Measurements from ENCODE around the gene COTL1.
"Not testable (repeated sequence)": the region's sequence is repeated elsewhere in the genome, so short reads cannot be mapped to it uniquely, and the experiment has no call there.

COTL1 gene

DNA sequence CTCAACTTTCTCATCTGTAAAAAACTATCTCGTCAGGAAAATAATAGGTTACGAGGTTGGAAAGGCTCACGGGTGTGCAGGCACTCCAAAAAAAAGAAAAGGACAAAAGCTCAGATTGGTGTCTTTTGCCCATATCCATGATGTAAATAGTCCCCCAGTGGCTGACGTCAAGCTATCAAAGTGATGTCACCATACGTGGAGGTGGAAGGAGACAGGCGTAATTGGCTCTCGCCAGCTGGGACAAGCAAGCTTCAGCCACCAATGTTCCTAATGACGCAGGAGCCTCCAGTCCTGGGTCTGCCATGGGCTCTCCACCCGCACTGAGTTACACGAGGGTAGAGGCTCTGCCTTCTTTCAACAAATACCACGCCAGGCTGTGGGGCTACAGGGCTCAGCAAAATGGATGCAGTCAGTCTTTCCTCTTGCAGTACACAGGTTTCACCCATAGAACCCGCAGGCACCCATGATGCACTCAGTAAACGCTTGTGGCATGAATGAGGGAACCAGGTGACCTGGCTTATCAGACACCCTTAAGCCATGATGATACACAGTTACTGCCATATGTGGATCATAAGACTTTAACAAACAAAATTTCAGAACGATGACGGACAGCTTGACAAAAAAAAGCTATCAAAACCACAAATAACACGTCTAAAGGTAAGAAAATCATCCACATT lies 50.5 kb downstream of the COTL1 start:
- DNase-seq = no peak

DNA sequence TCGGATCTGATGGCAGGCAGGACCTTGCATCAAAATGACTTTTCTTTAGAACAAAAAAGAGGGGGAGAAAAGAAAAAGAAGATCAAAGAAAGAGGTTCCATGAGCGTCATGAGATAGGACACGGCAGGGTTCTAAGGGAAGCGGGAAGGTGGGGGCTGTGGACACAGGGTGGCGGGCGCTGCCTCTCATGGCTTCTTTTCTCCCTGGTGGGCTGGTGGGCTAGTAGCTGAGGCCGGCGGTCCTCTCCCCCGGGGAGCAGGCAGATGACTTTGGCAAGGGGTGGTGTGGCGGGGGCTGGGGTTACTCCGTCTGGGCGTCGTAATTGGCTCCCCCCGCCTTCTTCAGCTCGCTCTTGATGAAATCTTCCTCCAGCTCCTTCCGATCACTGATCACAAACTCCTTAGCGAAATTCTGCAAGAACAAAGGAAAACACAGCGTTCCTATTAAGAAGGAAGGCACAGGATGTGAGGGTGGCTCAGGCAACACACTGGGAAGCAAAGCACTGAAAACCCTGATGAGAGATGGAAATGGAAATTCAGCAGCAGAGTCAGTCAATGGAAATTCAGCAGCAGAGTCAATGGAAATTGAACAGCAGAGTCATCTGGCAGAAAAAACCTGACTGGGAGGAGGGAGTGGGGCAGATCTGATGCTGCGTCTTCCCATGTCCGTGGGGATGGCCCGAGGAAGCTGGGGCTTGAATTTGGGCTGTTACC lies 51.2 kb downstream of the COTL1 start:
- DNase-seq = peak; percentile 48

DNA sequence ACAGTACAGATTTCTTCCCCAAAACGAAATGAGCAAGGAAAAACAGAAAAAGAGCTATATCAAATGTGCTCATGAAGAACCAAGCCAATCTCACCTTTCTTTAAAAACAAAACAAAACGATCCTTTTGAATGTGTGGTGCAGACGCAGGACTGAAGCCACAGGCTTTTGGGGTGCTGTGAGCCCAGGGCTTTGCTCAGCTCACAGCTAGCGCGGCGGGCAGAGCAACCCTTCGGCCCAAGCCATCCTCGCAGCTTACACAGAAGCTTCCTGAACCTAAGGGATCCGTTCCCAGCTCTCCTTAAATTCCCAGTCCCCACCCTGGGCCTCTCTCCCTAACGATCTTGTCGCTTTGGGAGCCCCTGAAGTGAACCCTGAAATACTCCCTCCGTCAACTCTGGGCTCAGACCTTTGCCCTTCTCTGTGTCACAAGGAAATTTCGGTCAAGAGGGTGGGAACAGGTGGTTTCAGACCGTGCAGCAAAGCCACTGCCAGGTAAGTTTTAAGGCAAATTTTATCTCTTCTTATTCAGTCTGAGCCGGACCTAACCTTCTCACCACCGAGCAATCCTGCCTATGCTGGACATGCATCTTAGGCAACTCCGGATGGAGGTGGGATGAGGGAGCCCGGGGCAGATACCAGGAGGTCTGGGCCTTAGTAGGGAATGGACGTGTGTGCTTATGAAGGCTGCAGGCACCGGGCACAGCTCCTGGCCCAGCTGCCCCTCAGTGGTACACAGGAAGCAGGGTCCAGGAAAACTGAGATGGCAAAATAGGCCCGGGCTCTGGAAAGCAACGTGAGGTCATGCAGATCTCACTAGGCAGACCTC lies 52.0 kb downstream of the COTL1 start:
- no peak for DNase-seq

DNA sequence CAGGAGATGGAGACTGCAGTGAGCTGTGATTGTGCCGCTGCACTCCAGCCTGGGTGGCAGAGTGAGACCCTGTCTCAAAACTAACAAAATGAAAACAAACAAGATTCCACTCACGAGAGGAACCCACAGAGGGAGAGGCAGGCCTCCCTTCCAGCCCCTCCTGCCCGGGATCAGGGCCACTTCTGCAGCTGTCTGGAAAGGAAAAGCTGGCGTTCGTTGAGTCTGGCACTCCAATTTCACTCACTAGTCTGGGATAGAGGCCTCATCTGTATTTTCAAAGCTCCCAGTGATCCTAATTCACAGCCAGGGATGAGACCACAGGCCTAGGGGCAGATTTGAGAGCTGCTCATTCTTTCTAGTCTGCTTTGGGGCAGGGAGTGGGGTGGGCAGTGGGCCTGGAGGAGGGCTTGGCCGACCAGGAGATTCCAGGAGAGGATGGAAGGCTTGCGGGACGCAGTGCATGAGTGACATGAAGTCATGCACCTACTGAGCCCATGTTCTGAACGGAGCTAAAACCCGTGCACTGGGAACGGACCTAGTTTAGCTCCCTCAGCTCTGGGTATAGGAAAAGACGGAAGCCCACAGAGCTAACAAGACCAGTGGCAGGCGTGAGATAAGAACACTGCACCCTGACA lies 54.0 kb downstream of the COTL1 start:
- DNase-seq = no peak

DNA sequence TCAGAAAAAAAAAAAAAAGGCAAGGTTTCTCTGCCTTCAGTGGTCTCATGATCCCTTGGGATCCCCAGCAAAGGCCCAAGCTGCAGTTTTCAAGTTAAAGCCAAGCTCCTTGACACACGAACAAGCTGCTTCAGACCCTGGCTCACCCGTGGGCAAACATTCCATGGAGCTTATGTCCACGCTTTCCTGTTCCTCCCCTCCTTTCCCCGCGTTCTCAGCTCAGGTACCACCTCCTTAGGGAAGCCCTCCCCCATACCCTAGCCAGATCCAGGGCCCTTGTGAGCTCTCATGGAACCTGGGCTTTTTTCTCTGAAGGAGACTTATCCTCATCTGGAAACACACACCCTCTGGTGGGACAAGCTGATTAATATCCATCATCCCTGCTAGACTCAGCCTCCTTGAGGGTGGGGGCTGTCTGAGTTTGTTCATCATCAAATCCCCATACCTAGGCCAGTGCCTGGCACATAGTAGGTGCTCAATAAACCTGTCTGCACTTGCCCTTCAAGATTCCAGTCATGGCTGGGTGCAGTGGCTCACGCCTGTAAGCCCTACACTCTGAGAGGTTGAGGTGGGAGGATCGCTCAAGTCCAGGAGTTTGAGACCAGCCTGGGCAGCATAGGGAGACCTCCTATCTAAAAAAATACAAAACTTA lies 54.7 kb downstream of the COTL1 start:
- DNase-seq = no peak

DNA sequence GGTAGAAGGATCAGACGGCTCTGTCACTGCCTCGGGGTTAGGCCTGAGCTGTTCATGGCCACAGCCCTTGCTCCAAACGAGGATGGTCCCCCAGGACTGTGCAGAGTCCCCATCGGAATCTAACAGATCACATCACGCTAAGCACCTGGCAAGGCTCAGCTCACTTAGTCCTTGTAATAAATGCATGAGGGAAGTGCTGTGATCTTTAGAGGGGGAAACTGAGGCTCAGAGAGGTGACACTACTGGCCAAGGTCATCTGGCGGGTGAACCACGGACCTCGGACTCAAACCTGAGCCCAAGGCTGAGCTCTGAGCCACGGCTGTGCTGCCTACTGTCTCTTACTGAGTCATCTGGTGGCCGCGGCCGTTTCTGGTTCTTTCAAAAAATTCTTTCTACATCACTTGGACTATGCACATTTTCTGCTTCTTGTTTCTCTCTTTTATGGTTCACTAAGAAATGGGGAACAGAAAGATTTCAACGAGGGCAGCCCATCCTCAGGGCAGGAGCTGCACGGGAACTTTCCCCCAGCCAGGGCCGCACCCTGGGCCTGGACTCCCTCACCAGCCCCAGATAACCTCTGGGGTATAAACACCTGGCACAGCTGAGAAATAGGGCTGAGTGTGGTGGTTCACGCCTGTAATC lies 55.6 kb downstream of the COTL1 start:
- no peak for DNase-seq

DNA sequence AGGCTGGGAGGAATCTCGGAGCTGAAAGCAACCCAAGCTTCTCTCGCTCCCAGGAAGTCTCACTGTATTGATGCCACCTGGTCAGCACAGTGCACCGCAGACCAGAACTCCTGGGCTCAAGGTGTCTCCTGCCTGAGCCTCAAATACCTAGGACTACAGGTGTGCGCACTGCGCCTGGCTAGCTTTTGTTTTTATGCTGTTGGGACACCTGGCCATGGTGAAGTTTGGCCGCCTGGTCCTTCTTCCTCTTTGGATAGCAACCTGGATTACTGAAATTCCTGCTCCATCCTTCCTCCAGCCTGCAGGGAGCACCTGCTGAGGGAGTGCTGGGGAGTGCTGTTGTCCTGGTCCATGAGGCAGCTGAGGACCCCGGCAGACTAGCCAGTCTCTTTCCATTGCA lies 56.6 kb downstream of the COTL1 start:
- DNase-seq = no peak

DNA sequence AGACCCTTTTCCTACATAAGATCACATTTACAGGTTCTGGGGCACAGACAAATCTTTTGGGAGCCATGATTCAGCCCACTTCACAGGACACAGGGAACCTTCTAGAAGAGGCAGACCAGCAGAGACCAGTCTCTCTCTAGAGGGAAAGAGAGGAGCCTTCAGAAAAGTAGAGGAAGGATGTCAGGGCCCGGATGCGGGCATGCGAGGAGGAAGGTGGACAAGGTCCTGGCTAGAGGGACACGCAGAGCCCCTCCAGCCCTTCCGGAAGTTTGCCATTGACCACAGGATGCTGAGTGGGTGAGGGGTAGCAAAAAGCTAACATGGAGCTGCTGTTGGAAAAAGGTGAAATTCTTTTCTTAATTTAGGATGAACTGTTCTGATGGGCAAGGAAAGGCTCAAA lies 57.6 kb downstream of the COTL1 start:
- DNase-seq = no peak

DNA sequence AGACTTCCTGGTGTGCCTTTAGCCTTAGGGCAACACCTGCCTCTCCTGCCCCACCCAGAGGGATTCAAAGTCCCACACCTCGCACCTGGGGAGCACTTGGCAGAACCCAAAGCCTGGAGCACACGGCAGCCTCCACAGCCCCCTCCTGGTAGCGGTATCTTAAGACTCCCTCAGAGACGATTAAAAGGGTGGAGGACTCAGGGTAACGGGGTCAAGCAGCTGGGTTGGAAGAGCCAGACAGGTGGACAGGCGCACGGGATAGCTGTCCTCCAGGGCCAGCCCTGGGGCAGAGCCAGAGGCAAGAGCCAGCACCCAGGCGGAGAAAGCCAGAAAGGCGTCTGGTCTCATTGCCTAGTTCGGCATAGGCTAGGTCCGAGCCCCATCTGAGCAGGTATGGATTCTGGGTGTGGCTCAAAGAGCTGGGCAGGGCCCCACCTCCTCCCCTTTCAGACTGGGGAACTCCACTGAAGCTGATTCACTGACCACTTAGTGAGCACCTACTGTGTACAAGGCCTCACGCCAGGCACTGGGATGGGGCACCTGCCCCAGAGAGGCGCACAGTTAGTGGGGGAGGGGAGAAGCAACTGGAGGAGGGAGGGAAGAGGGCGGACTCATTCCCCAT lies 58.5 kb downstream of the COTL1 start:
- DNase-seq = no peak

DNA sequence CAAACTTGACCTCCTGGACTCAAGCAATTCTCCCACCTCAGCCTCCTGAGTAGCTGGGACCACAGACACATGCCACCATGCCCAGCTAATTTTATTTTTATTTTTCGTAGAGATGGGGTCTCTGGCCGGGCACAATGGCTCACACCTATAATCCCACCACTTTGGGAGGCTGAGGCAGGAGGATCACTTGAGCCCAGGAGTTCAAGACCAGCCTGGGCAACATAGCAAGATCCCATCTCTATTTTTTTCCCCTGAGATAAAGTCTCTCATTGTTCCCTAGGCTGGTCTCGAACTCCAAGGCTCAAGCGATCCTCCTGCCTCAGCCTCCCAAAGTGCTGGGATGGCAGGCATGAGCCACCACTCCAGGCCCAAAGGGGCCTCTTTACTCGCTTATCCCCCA lies 59.0 kb downstream of the COTL1 start:
- DNase-seq = not testable (repeated sequence)

DNA sequence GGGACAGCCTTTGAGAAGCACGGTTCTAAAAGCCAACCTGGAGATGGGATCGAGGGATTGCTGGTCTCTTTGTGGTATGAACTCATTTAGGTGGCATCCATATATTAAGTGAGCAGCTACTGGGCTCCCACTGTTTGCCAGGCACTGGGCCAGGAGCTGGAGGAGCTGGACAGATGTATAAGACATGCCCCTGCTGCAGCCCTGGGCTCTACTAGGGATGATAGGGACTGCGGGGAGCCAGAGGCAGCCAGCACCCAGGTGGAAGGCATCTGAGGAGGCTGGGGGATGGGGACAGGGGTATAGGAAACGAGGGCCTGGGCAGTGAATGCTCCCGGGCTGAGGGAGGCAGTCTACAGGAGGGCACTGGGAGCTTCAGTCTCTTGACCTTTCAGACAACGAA lies 60.4 kb downstream of the COTL1 start:
- no peak for DNase-seq

DNA sequence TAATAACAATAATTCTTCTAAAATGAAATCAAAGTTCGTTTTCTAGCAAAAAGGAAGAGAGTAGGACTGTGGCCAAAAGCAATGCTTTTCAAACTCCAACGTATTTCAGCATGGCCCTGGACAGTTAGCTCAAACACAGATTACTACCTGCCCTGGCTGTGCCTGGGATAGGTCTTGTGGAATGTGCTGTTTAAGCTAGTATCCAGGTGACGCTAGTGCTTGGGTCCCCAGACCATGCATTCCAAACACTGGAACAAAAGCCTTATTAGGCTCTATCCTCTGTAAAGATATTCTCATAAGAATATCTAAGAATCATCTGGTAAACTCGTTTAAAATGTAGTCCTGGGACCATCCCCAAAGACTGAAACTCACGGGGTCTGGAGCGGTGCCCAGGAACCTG lies 60.8 kb downstream of the COTL1 start:
- no peak for DNase-seq

DNA sequence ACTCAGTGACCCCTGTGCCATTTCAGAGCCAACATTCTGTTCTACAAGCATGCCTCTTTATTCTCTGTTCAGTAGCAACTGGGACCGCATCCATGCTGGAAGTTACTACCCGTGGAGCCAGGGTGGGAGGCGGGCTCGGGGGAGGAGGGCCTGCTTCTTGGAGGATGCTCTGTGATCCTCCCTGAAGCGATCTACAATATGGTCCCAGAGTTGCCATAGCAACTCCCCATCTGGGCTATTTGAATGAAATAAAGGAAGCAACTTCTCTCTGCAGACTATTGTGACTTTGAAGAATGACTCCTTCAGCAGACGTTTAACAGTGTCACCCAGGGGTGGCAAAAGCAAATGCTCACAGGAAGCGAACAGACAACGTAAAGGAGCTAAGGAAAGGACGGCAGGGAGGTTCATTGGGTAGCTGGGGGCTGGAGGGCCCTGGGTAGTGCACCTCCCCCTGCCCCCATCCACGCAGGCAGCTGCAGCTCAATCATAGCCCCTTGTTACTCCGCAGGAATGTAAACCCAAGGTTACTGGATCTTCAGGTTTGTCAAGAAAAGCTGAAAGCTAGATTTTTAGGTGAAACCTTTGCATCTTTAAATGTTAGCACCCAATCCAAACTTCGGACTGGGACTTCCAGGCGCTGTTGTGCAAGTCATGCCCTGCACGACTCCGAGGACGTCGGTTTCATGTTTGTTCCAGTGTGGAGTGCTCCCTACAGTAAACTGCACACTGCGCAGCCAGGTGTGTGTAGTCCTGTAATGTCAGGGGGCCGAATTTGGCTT lies 62.3 kb downstream of the COTL1 start:
- DNase-seq = peak; percentile 59

DNA sequence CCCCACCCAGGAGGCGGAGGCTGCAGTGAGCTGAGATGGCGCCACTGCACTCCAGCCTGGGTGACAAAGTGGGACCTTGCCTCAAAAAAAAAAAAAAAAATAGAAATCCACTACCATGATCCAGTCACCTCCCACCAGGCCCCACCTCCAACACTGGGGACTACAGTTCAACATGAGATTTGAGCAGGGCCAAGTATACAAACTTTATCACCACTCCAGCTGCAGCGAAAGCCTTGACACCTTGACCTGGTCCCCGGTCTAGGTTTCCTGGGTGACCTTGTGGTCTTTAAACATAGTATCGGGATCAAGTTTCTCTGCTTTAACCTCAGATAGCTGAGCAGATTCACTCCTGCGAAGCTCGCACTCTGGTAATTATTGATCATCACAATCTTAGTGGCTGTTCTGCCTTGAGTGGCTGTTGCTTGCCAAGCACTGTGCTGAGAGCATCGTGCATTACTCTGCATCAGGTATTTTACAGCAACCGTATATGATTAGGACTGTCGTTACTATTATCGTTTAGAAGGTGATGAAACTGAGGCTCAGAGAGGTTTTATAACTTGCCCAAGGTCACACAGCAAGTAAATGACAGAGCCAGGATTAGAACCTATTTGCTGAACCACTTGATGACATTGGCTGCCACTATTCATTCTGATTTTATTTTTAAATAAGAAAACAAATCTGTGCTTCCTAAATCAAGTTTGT lies 63.1 kb downstream of the COTL1 start:
- DNase-seq = no peak

DNA sequence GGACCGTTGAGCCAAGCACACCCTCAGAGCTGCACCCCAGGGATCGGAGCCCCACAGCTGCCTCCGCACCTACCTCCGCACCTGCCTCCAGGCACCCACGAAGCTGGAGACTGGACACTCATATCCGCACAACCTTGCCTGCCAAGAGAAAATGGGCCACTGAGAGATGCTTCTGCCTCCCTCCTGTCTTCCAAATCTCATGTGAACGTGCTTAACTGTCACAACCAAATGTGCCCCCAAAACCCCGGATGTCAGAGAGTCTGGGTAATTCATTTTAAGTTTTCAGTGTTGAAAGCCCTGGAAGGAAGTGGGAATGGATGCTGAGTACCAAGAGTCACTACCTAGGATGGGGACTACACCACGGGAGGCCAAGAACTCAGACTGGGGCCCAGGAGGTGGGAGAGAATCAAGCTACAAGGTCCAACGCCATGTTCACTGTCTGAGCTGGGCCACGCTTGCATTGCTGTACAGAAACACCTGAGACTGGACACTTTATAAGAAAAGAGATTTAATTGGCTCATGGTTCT lies 63.9 kb downstream of the COTL1 start:
- DNase-seq = no peak

DNA sequence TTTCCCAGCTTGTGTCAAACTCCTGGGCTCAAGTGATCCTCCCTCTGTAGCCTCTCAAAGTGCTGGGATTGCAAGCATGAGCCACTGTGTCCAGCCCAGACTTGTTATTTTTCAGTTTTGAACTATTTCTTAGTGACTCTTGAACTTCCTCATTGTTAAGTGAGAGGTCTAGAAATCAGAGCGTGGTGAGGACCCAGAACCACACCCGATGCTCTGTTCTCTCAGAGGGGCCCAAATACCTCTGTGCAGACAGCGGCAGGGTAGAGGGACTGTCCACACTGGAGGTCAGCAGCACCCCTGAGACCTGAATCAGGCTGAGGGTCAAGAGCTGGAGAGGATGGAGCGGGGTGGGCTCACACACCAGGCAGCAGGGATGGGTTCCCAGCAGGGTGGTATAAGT lies 65.7 kb downstream of the COTL1 start:
- no peak for DNase-seq

DNA sequence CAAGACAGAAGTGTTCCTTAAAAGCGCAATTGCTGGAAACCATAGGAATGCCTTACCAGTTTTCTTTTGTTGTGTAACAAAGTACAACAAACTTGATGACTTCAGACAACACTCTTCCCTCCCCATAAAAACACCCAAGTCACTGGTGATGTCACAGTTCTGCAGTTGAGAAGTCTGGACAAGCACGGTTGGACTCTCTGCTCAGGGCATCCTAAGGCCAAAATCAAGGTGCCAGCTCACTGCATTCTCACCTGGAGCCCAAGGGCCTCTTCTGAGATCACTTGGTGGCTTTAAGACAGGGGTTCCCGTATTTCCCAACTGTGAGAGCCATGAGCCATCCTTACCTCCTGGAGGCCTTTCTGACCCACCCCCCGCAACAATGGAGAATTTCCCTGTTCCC lies 67.8 kb downstream of the COTL1 start:
- DNase-seq = no peak

DNA sequence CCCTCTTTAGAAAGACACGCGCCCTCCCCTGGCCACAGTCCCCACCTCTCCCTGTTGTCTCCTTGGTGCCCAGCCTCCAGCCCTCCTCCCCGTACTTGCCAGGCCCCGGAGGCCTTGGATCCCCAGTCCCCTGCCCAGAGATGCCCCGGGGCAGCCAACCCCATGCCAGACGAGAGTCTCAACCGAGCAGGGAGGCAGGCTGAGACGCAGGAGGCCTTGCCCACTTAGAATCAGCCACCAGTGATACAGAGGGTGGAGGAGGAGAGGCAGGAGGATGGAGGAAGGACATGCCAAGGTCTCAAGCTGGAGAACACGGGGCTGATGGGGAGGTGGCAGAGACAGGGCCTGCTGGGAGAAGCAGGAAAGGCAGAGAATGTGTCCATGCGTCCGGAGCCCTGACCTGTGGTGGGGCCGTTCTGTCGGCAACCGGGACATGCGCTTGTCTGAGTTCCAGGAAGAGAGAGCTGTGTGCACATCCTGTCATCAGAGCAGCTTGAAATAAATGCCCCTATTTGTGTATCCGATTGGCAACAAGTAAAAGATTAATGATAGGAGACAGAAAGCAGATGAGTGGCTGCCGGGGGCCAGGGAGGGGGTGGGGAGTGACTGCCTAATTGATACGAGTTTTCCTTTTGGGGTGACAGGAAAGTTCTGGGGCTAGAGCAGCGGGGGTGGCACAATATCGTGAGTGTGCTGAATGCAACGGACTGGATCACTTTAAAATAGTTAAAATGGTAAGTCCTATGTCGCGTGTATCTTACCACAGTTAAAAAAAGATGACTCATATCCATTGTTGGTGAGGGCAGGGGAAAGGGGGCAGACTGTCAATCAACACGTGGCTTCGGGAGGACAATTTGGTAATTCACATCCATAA lies 68.7 kb downstream of the COTL1 start:
- DNase-seq = peak; percentile 41

DNA sequence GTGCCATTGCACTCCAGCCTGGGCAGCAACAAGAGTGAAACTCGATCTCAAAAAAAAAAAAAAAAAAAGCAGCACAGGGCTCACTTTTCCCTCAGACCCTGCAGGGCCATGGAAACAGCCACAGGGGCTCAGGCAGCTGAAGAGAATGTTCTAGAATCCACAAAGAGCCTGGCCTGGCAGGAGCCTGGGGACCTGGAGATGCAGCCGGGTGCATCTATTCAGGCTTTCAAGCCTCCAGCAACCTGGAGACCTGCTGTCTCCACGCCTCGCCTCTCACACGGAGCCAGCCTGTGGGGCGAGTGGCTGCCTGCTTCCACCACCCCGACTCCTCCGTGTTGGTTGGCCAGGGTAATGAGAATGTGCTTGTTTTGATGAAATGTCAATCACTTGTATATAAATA lies 69.4 kb downstream of the COTL1 start:
- DNase-seq = no peak
